ENCODE measurements around the gene P2RX7. TPM values are rescaled to one million over a fixed set of nuclear protein-coding genes. Genes with fewer than 3 reads are reported as not detected.
"Not testable (repeated sequence)": the region's sequence is repeated elsewhere in the genome, so short reads cannot be mapped to it uniquely, and the experiment has no call there.

Gene P2RX7
- total RNA-seq, 1 experiment from 2014 or later: 2.4 TPM

- DNase-seq (ENCODE audit: low spot score): no peak
These were observed 2.6 kb downstream of the P2RX7 start for GRCh38 chr12:121135320-121135719.

GRCh38 chr12:121137512-121137911, 4.8 kb downstream of the P2RX7 start:
- DNase-seq (ENCODE audit: low spot score): no peak

GRCh38 chr12:121138284-121138683, 5.6 kb downstream of the P2RX7 start:
- DNase-seq (ENCODE audit: low spot score): no peak

- DNase-seq (ENCODE audit: low spot score): no peak
These were observed 6.6 kb downstream of the P2RX7 start for GRCh38 chr12:121139286-121139685.

- no peak for DNase-seq (ENCODE audit: low spot score)
These were observed 9.7 kb downstream of the P2RX7 start for GRCh38 chr12:121142171-121142950.

GRCh38 chr12:121144416-121144914, 11.8 kb downstream of the P2RX7 start:
- peak; percentile 34 for DNase-seq (ENCODE audit: low spot score)

- DNase-seq (ENCODE audit: low spot score): peak; percentile 41
These were observed 12.5 kb downstream of the P2RX7 start for GRCh38 chr12:121145221-121145620.

- DNase-seq (ENCODE audit: low spot score): not testable (repeated sequence)
These were observed 16.6 kb downstream of the P2RX7 start for GRCh38 chr12:121149289-121149688.

- DNase-seq (ENCODE audit: low spot score): no peak
These were observed 22.2 kb downstream of the P2RX7 start for GRCh38 chr12:121154793-121155375.

- DNase-seq (ENCODE audit: low spot score): no peak
These were observed 23.7 kb downstream of the P2RX7 start for GRCh38 chr12:121156365-121156764.

GRCh38 chr12:121158085-121158484, 25.4 kb downstream of the P2RX7 start:
- no peak for DNase-seq (ENCODE audit: low spot score)

GRCh38 chr12:121158728-121159351, 26.2 kb downstream of the P2RX7 start:
- not testable (repeated sequence) for DNase-seq (ENCODE audit: low spot score)

GRCh38 chr12:121159467-121160307, 27.0 kb downstream of the P2RX7 start:
- no peak for DNase-seq (ENCODE audit: low spot score)

GRCh38 chr12:121162384-121162783, 29.7 kb downstream of the P2RX7 start:
- no peak for DNase-seq (ENCODE audit: low spot score)

- no peak for DNase-seq (ENCODE audit: low spot score)
These were observed 30.3 kb downstream of the P2RX7 start for GRCh38 chr12:121162985-121163384.

- DNase-seq (ENCODE audit: low spot score): not testable (repeated sequence)
These were observed 32.2 kb downstream of the P2RX7 start for GRCh38 chr12:121164839-121165238.

- DNase-seq (ENCODE audit: low spot score): peak; percentile 18
These were observed 32.6 kb downstream of the P2RX7 start for GRCh38 chr12:121165316-121165715.

- DNase-seq (ENCODE audit: low spot score): no peak
These were observed 33.7 kb downstream of the P2RX7 start for GRCh38 chr12:121166356-121166755.

- no peak for DNase-seq (ENCODE audit: low spot score)
These were observed 34.6 kb downstream of the P2RX7 start for GRCh38 chr12:121167232-121167820.

GRCh38 chr12:121167951-121168350, 35.3 kb downstream of the P2RX7 start:
- DNase-seq (ENCODE audit: low spot score): no peak

GRCh38 chr12:121170151-121170550, 37.5 kb downstream of the P2RX7 start:
- no peak for DNase-seq (ENCODE audit: low spot score)
